HG02623 (cell line): ENCODE data around the gene MCTP1.

ENCODE experiments used
- ATAC-seq: cut with Tn5 transposase; IDR thresholded peaks from one replicate; pipeline ENCODE4 v1.9.1; 2021; ENCODE audit warnings: moderate library complexity; ENCODE audit not compliant: unreplicated experiment

Gene MCTP1

GRCh38 chr5:94891565-94891964 is 393.3 kb downstream of the MCTP1 start:
- ATAC-seq: no peak

DNA sequence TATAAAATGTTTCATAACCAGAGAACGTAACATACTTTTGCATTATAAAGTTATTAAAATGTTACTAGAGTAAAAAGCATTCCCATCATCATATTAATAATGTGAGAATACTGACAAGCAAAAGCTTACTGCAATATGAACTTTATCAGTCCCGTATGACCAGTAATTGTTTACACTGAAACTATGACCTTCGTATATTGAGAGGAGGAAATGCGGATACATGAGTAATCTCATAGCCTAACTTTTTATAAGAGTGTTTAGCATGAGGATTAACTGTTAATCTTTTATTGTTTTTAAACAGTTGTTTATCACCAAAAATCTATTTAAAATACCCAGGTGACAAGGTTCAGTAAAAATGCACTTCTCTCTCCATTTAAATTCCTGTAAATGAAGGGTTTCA is 394.0 kb downstream of the MCTP1 start:
- no peak for ATAC-seq

DNA sequence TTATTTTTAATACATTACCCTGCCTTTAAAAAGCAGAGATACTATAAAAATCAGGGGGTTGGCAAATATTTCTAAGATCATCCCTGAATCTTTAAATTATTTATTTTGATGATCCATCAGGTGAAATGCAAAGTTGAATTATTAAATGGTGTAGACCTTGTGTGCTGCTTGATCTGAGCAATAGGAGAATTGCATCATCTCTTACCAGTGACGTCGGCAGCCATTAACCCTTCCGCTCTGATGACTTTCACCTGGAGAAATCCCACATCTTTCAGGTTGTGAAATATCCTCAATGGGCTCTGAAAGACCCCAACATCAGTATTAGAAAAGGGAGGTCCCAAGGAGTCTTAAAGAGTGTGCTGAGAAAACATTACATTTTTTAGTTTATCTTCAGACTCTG is 396.2 kb downstream of the MCTP1 start:
- no peak for ATAC-seq

GRCh38 chr5:94885931-94886330 is 399.0 kb downstream of the MCTP1 start:
- no peak for ATAC-seq

DNA sequence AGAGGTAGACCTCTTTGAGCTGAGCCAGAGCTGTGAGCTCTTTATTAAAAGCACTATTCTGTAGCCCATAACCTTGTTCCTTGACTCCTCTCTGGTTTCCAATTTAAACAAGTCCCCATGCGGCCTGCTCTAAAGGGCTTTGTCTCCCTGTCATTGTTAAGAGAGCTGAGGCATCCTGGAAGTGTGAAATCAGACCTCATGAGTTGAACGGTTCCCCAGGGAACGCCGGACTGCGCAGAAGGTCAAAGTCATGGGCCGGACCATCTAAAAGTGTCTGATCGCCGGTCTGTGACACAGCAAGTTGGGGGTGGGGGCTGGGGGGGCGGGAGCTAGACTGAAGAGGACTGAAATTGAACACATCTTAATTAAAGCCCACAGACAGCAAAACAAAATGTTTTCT is 400.6 kb downstream of the MCTP1 start:
- no peak for ATAC-seq

DNA sequence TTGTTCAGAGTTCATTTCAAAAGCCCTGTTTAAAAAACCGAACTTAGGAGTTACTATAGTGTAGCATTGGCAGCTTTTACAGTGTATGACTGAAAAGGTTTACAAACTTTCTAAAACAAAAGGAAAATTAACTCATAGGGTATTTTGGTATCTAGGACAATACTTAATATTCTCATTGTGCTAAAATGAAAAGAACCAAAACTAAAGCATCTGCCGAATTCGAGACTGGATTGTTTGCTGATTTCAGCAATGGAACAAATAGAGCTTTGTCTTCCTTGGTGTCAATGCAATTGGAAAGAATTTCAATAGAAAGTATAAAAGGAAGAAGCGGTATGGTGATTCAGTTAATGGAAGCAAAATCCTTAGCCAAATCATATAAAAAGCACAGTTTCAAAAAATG is 412.4 kb downstream of the MCTP1 start:
- no peak for ATAC-seq

DNA sequence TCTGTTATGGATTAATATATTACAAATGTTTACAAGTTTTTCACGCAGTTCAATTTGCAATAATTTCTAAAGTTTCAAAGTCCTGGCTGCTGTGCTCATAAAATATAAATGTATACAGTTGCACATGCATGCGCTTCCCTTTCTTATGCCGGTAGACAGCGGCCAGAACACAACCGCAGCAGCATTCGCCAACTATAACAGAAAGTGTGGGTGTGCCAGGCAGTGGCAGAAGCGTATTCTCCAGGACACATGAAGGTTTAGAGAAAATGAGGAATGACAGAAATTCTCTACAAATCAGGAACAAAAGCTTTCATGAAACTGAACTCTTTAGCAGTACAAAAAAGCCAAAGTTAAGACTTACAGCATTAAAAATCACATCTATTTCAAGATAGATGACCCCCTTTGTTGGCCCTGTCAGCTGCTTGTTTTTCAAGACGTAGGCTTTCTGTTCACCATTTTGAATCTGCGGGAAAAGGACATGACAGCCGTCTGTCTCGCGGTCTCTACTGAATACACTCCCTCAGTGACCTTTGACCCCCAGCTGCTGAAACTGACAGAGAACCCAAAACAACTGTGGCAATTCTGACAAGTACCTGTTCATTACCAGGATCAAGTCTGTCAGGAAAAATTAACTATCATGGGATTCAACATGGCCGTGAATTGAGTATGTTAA is 414.2 kb downstream of the MCTP1 start:
- no peak for ATAC-seq

DNA sequence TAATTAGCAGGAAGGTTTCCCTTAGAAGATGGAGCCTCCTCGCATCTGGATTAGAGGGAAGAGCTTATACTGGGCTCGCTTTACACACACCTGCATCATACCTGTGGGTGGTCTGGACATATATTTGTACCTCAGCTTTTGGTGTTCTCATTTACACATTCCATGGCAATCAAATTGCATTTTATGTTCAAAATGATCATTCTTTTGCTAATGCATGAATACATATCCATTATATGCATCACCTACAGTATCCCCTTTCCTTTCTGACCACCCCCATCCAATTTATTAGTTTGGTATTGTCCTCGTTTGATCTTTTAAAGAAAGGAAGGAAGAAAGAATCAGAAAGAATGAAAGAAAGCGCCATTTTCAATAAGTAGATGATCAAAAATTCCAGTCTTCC is 415.0 kb downstream of the MCTP1 start:
- ATAC-seq: no peak

DNA sequence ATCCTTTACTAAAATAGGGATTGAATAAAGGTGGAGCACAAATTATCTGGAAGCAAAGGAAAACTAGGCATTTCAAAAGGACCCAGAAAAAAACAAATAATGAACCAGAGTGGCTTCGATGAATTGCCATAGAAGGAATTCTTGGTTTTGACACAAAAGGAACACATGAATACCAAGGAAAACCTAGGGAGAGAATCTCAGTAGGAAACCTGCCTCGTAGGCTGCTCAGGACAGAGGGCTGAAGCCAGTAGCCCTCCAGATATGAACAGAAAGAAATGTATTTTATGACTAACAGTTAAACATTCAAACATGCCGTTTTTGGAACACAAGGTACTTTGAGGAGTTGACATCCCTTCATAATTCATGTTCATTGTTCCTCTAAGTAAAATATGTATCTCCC is 420.9 kb downstream of the MCTP1 start:
- ATAC-seq: no peak

GRCh38 chr5:94857111-94857510 is 427.8 kb downstream of the MCTP1 start:
- no peak for ATAC-seq

DNA sequence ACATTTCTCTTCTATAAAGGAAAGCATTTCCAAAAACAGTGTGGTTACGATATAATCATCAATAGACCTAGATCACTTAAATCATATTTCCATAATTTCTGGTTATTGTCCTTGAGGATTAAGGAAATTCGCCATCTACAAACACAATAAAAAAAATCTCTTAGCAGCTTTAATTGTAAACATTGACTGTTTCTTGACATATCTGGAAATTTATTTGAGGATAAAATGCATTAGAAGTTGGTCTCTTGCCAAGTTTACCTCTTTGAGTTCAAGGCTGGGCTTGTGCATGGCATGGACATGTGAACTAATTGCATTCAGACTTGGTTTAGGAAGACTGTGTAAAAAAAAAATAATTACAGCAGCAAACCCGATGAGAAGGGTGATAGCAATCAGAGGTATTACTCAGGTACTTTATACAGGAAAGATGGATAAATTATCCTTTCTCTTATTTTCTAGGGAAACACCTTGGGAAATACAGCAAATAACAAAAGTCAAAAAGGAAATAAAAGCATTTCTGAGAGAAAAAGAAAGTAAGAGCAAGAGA is 428.6 kb downstream of the MCTP1 start:
- no peak for ATAC-seq

GRCh38 chr5:94855543-94855942 is 429.4 kb downstream of the MCTP1 start:
- ATAC-seq: no peak

GRCh38 chr5:94853120-94853519 is 431.8 kb downstream of the MCTP1 start:
- ATAC-seq: no peak

DNA sequence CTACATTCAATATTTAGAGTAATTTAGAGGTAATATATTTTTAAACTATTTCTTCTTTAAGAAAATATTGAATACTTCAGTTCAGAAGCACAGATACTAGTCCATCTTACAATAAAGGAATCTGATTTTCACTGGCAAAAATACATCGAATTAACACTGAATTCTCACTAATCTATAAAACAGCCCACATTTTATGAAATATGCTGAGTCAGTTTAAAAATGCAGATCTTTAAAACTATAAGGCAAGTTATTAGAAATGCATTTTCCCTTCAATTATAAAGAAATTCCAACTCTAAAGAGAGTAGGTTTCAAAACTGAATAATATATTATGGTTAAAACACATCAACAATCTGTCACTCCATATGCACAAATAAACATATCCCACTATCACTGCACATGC is 433.9 kb downstream of the MCTP1 start:
- ATAC-seq: no peak

DNA sequence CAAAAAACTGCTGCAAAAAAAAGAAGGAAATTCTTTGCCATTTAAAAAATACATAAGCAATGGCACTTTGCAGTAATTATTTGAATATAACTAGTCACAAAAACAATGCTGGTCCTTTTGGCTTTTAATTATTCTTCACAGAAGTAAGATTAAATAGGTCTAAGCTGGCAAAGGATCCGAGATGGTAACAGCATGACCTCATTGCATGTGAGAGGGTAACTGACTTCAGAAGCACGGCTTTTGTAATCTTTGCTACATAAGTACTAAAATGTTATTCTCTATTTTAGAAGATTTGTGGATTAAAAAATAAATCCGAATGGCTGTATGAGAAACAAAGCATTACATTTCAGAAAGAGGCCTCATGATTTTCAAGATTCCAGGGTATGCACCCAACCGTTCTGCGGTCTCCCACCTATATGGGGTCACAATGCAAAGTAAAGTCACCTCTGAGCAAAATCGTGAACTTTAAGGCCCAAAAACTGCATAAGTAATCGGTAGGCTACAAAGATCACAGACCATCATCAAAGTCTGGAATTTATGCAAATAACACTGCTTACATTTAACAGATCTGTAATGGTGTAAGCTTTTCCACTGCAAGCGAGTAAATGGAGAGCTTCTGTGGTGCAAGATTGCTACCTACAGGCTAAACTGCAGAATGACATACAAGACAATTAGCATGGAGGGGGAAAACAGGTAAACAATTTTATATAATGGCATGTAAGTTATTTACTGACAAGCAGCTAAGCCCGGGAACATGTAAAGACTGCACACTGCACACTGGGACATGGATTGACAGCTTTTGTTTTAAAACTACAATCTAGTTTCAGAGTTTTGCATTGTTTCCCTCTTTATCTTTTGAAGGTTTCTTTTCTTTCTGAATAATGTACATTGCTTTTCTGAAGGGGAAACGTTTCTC is 434.8 kb downstream of the MCTP1 start:
- ATAC-seq: peak; percentile 91

GRCh38 chr5:94849324-94849723 is 435.6 kb downstream of the MCTP1 start:
- ATAC-seq: no peak

DNA sequence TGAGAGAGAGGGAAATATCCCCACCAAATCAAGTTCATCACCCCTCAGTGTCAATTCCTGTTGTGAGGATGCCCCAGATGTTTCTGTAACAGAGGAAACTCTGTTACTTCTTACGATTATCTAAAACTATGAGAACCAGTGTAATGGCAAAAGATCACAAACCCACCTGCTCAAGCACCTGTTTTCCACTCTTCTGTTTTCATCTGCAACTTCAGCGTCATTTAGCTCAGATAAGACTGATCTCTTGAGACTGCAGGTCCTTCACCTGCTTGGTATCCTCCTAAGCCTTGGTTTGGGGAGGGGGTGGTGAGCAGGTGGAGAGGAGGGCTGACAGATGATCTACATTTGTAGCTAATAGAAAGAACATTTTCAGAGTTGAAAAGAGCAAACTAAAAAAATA is 437.2 kb downstream of the MCTP1 start:
- no peak for ATAC-seq

DNA sequence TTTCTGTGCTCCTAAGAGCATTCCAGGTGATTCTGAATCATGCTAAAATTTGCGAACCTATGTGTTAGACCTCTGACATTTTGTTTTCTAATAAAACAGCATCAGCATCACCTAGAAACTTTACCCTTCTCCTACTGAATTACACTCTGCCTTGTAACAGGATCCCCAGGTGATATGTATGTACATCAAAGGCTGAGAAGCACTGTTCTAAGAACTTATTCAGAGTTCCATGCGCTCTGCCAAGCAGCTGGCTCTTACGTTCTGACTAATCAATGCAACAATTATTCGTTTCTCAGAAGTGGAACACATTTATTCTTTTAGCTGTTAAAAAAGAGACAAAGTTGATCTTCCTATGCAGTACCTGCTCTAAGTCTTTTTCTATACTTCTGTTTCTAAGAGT is 437.9 kb downstream of the MCTP1 start:
- no peak for ATAC-seq

DNA sequence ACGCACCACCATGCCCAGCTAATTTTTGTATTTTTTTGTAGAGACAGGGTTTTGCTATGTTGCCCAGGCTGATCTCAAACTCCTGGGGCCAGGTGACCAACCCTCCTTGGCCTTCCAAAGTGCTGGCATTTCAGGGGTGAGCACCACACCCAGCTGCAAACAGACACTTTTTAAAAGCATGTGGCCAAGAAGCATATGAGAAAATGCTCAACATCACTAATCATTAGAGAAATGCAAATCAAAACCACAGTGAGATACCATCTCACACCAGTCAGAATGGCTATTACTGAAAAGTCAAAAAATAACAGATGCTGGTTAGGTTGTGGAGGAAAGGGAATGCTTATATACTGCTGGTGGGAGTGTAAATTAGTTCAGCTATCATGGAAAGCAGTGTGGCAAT is 439.2 kb downstream of the MCTP1 start:
- peak; percentile 32 for ATAC-seq

GRCh38 chr5:94841598-94842322 is 443.1 kb downstream of the MCTP1 start:
- ATAC-seq: no peak

DNA sequence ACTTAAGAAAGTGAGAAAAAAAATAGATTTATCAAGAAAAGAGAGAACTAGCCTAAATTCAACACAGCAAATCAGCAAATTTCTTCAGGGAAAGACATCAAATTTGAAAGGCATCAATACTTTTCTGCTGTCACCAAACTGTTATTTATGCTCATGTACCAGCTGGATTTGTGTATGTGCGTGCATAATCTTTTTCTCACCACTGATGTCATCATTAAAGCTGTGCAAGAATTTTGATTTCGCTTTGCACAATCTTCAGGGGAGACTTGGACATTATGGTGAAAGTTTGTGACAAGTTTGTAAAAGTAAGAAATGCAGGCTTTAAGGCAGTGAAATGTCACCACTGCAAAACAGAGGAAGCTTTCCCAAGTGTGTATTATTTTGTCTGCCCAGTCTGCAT is 451.0 kb downstream of the MCTP1 start:
- no peak for ATAC-seq
